Measurements from ENCODE around the gene GFI1B. TPM values are rescaled to one million over a fixed set of nuclear protein-coding genes. Genes with fewer than 3 reads are reported as not detected.

Gene GFI1B
- polyA plus RNA-seq, 2 of the 4 experiments (the other 2 are of a cell fraction), result 0.09 TPM; not detected in 1

- no peak overlapping the region for H3K27ac ChIP-seq
- H3K4me2 ChIP-seq, result no peak overlapping the region
- DNase-seq (ENCODE audit: low read depth in 1 of 2, low spot score in 1 of 2), result no peak
- no peak overlapping the region for H3K4me3 ChIP-seq
- no peak for ATAC-seq
- ChIA-PET POLR2A (interaction anchor here (0.6 to 2.5 kb wide), 2 partner anchors 25 to 604 kb away, joined by 9 to 10 read pairs; partner anchors contain the start of gene GTF3C5), CTCF (interaction anchor here (0.6 to 6.9 kb wide), 7 partner anchors 13 to 110 kb away, joined by 3 to 71 read pairs (median 3); partner anchors contain the start of gene GFI1B)
- no peaks in the 10 kb centered on the region for H3K4me1 ChIP-seq
- TF ChIP-seq CEBPB (IDR thresholded peaks at IDR 0.05) (0 out of 4 replicates have a peak, but pooled peaks of 1 of the 2 experiments have one; percentile 20), KDM1A (IDR thresholded peaks at IDR 0.05; ENCODE audit: low read depth) (no peak), E2F6 (IDR thresholded peaks at IDR 0.05; ENCODE audit: borderline replicate concordance, low read depth) (no peak), RARB (CRISPR knock-in tag; IDR thresholded peaks at IDR 0.05) (no peak)
- 4% methylated on average over 3 of the region's 3 CpGs for WGBS (ENCODE audit: missing lambda C conversion rate)
- no peak for FAIRE-seq
- peaks cover 11% of the 10 kb centered on the region; the same call in 2 of the 3 replicates for H3K9me3 ChIP-seq
Observed at GRCh38 chr9:133005957-133006356, 27.5 kb downstream of the GFI1B start.

DNA sequence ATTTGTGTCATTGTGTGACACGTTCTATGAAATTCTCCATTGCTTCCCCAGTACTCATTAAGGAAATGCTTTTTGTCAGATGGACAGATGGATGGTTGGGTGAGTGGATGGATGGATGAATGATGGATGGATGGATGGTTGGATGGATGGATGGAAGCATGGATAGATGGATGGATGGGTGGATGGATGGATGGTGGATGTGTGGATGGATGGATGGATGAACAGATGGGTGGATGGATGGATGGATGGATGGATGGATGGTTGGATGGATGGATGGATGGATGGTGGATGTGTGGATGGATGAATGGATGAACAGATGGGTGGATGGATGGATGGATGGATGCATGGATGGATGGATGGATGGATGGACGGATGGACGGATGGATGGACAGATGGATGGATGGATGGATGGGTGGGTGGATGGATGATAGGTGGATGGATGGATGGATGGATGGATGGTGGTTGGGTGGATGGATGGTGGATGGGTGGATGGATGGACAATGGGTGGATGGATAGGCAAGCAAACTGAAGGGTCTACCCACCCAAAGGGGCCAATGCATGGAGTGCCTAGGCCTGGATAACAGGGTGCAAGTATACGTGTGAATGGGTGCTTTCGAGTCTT lies 28.3 kb downstream of the GFI1B start:
- WGBS (ENCODE audit: missing lambda C conversion rate), result 40% methylated on average over 4 of the region's 5 CpGs
- POLR2A ChIA-PET, result no interaction called here
- CTCF ChIA-PET, result interaction anchor here (1.4 to 6.9 kb wide), 3 partner anchors 14 to 19 kb away, joined by 3 to 71 read pairs (median 9); no protein-coding TSS in a partner anchor
- TF ChIP-seq, protein P1, sequence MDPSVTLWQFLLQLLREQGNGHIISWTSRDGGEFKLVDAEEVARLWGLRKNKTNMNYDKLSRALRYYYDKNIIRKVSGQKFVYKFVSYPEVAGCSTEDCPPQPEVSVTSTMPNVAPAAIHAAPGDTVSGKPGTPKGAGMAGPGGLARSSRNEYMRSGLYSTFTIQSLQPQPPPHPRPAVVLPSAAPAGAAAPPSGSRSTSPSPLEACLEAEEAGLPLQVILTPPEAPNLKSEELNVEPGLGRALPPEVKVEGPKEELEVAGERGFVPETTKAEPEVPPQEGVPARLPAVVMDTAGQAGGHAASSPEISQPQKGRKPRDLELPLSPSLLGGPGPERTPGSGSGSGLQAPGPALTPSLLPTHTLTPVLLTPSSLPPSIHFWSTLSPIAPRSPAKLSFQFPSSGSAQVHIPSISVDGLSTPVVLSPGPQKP (IDR thresholded peaks at IDR 0.05; ENCODE audit: low read depth, low read length), result no peak
- TF ChIP-seq USF2 (IDR thresholded peaks at IDR 0.05) (no peak), MAZ (IDR thresholded peaks at IDR 0.05; ENCODE audit: borderline replicate concordance, low read depth, low read length) (no peak), ZC3H11A (IDR thresholded peaks at IDR 0.05) (no peak), MAX (IDR thresholded peaks at IDR 0.05) (no peak), HOXA7 (CRISPR knock-in tag; IDR thresholded peaks at IDR 0.05) (no peak)
- TF ChIP-seq, protein P2, sequence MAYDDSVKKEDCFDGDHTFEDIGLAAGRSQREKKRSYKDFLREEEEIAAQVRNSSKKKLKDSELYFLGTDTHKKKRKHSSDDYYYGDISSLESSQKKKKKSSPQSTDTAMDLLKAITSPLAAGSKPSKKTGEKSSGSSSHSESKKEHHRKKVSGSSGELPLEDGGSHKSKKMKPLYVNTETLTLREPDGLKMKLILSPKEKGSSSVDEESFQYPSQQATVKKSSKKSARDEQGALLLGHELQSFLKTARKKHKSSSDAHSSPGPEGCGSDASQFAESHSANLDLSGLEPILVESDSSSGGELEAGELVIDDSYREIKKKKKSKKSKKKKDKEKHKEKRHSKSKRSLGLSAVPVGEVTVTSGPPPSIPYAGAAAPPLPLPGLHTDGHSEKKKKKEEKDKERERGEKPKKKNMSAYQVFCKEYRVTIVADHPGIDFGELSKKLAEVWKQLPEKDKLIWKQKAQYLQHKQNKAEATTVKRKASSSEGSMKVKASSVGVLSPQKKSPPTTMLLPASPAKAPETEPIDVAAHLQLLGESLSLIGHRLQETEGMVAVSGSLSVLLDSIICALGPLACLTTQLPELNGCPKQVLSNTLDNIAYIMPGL (CRISPR knock-in tag; IDR thresholded peaks at IDR 0.05; ENCODE audit: borderline replicate concordance), result no peak
- H3K4me1 ChIP-seq, result no peaks in the 10 kb centered on the region
- FAIRE-seq (no peak), ATAC-seq (no peak), DNase-seq (ENCODE audit: low read depth in 1 of 2, low spot score in 1 of 2) (no peak)
- H3K27ac ChIP-seq, result no peak overlapping the region
- H3K4me2 ChIP-seq, result no peak overlapping the region
- no peak overlapping the region for H3K4me3 ChIP-seq
- peaks cover 14% of the 10 kb centered on the region; the same call in 2 of the 3 replicates for H3K9me3 ChIP-seq

DNA sequence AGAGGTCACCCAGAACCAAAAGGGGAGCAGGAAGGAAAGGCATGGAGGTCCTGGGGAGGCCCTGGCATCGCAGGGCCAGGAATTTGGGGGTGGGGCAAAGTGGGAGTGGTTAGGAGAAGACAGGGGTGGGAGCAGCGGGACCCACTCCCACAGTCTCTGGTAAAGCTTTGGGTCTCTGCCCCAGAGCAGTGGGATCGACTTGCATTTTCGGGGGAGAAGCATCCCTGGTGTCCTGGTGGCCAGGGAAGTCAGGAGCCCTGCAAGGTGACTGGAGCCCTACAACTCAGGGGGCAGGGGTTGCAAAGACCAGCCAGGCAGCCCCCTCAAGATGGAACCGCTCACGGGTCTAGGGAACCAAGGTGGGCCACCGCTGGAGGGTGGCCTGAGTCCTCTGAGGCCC lies 29.9 kb downstream of the GFI1B start:
- DNase-seq (ENCODE audit: low read depth in 1 of 2, low spot score in 1 of 2) (no peak), ATAC-seq (no peak), FAIRE-seq (no peak)
- Histone ChIP-seq H3K4me2 (no peak overlapping the region), H3K4me3 (no peak overlapping the region), H3K27ac (no peak overlapping the region), H3K9me3 (peaks cover 14% of the 10 kb centered on the region; the same call in 2 of the 3 replicates), H3K4me1 (no peaks in the 10 kb centered on the region)
- ChIA-PET POLR2A (no interaction called here), CTCF (no interaction called here)
- TF ChIP-seq RCOR1 (IDR thresholded peaks at IDR 0.05; ENCODE audit: low read depth, low read length), result no peak
- no peak for TF ChIP-seq MAZ (IDR thresholded peaks at IDR 0.05; ENCODE audit: borderline replicate concordance, low read depth, low read length)
- no peak for TF ChIP-seq E2F6 (IDR thresholded peaks at IDR 0.05; ENCODE audit: borderline replicate concordance, low read depth)
- no peak for TF ChIP-seq SREBF2 (IDR thresholded peaks at IDR 0.05)
- no peak for TF ChIP-seq ESRRA (IDR thresholded peaks at IDR 0.05; ENCODE audit: borderline replicate concordance, low read length)
- TF ChIP-seq ZFP36 (IDR thresholded peaks at IDR 0.05; ENCODE audit: borderline replicate concordance, partially characterized antibody), result no peak
- no peak for TF ChIP-seq FOSL2 (IDR thresholded peaks at IDR 0.05)
- TF ChIP-seq FOSL2 (CRISPR knock-in tag; IDR thresholded peaks at IDR 0.05), result no peak
- no peak for TF ChIP-seq PHF8 (IDR thresholded peaks at IDR 0.05; ENCODE audit: borderline replicate concordance, low read depth)
- TF ChIP-seq TP53 (CRISPR knock-in tag; IDR thresholded peaks at IDR 0.05), result no peak
- no peak for TF ChIP-seq EP300 (IDR thresholded peaks at IDR 0.05)
- TF ChIP-seq TFCP2L1 (CRISPR knock-in tag; IDR thresholded peaks at IDR 0.05), result no peak
- TF ChIP-seq RFX5 (IDR thresholded peaks at IDR 0.05), result no peak
- TF ChIP-seq EHF (CRISPR knock-in tag; IDR thresholded peaks at IDR 0.05), result no peak
- TF ChIP-seq HOXB5 (CRISPR knock-in tag; IDR thresholded peaks at IDR 0.05), result no peak
- no peak for TF ChIP-seq EHMT2 (IDR thresholded peaks at IDR 0.05; ENCODE audit: low read depth)
- TF ChIP-seq HOXA7 (CRISPR knock-in tag; IDR thresholded peaks at IDR 0.05), result no peak
- WGBS (ENCODE audit: missing lambda C conversion rate), result 22% methylated on average over 4 of the region's 7 CpGs
